GM23248 (cell line): ENCODE results near the gene ANKRD12.

Experiments used
- EZH2 ChIP-seq: fragments of 200-600 bp; sonication (generic); IDR thresholded peaks from 2 replicates; pipeline ENCODE4 v1.6.1; 2018; ENCODE audit warnings: antibody characterized with exemption, mild to moderate bottlenecking; ENCODE audit not compliant: insufficient read depth, poor library complexity, severe bottlenecking
- EZH2phosphoT487 ChIP-seq: fragments of 200-600 bp; sonication (generic); IDR thresholded peaks from 2 replicates; pipeline ENCODE4 v1.6.1; 2018; ENCODE audit warnings: antibody characterized with exemption, moderate library complexity, mild to moderate bottlenecking, low read depth; ENCODE audit not compliant: insufficient read depth

DNA sequence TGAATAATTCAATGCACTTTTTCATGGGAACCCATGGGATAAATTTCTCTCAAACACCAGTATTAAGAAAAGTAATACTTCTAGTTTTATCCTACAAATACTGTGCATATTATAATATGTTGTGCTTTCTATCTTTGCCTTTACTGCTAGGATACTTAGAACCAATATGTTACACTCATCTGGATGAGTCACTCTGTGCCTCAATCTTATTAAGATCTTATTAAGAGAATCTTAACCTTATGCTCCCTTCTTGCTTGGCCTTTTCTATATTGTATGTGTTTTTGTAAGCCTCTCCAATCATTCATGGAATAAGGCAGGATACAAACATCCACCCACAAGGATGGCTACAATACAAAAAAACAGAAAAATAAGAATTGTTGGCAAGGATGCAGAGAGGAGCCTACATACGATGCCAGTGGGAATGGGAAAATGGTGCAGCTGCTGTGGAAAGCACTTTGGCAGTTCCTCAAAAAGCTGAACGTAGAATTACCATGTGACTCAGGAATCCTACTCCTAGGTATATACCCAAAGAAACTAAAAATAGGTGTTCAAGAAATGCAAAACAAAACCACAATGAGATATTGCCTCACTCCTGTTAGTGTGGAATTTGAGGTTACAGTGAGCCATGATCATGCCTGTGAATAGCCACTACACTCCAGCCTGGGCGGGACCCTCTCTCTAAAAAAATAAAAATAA is 187.3 kb downstream of the ANKRD12 start:
- no peak for TF ChIP-seq EZH2phosphoT487
- TF ChIP-seq EZH2, result no peak
